ENCODE data around the gene FMN1. TPM values are rescaled to one million over a fixed set of nuclear protein-coding genes. Genes with fewer than 3 reads are reported as not detected.

The FMN1 gene
- total and polyA plus RNA-seq, 7 experiments from 2014 or later, result 0.02 to 32.2 (median 1.0) TPM; not detected in 1

DNA sequence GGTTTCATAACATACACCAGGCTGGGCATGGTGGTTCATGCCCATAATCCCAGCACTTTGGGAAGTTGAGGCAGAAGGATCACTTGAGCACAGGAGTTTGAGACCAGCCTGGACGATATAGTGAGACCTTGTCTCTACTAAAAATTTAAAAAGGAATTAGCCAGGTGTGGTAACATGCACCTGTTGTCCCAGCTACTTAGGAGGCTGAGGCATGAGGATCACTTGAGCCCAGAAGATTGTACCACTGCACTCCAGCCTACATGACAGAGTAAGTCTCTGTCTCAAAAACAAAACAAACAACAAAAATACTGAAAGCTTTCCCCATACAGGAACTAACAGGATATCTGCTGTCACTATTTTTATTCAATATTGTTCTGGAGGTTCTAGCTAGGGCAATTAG is 455.8 kb downstream of the FMN1 start:
- H3K4me1 ChIP-seq (ENCODE audit: control insufficient read depth in 2 of 2, insufficient read depth in 2 of 2, low read length in 2 of 2), result no peaks in the 10 kb centered on the region
- CTCF ChIA-PET, result no interaction called here
- no peak overlapping the region for H3K27ac Mint-ChIP-seq
- DNase-seq (no peak), ATAC-seq (no peak)
- H3K4me3 ChIP-seq (ENCODE audit: low read length), result no peak overlapping the region
- H3K27me3 Mint-ChIP-seq, result peaks cover 28 to 51% (median 35%) of the 10 kb centered on the region in 5 donors
- POLR2A ChIA-PET, result no interaction called here
- H3K36me3 Mint-ChIP-seq, result peaks cover 0 to 6% (median 0%) of the 10 kb centered on the region in 5 donors
- intact Hi-C loops (cut with micrococcal nuclease), result no loop called here
- no peaks in the 10 kb centered on the region for H3K36me3 ChIP-seq (ENCODE audit: control insufficient read depth in 2 of 3, insufficient read depth in 3 of 3, low read length in 3 of 3)
- H3K4me3 Mint-ChIP-seq, result no peak overlapping the region
- H3K27ac ChIP-seq (ENCODE audit: low read depth, low read length), result no peak overlapping the region
- H3K4me1 Mint-ChIP-seq, result no peaks in the 10 kb centered on the region
- peaks cover 0 to 19% (median 8%) of the 10 kb centered on the region in 11 donors for H3K9me3 Mint-ChIP-seq
- H3K9me3 ChIP-seq (ENCODE audit: control insufficient read depth in 2 of 3, low read length in 3 of 3), result no peaks in the 10 kb centered on the region
- H3K27me3 ChIP-seq (ENCODE audit: control insufficient read depth in 2 of 2, insufficient read depth in 2 of 2, low read length in 2 of 2), result no peaks in the 10 kb centered on the region

DNA sequence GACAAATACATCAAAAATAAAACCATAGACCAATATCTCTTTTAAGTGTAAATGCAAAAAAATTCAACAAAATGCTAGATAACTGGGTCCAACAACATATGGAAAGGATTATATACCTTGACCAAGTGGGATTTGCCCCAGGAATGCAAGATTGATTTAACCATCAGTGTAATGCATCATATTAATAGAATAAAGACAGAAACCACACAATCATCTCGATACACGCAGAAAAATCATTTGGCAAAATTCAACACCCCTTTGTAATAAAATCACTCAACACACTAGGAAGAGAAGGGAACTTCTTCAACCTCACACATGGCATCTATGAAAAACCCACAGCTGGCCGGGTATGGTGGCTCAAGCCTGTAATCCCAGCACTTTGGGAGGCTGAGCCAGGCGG is 457.2 kb downstream of the FMN1 start:
- intact Hi-C loops (cut with micrococcal nuclease), result no loop called here
- ChIA-PET CTCF (no interaction called here), POLR2A (no interaction called here)
- H3K4me1 ChIP-seq (ENCODE audit: control insufficient read depth in 2 of 2, insufficient read depth in 2 of 2, low read length in 2 of 2), result no peaks in the 10 kb centered on the region
- Mint-ChIP-seq H3K4me1 (no peaks in the 10 kb centered on the region), H3K27me3 (peaks cover 25 to 50% (median 35%) of the 10 kb centered on the region in 5 donors), H3K4me3 (no peak overlapping the region), H3K9me3 (peaks cover 0 to 18% (median 8%) of the 10 kb centered on the region in 11 donors), H3K27ac (no peak overlapping the region), H3K36me3 (peaks cover 0 to under 1% (median 0%) of the 10 kb centered on the region in 5 donors)
- H3K27me3 ChIP-seq (ENCODE audit: control insufficient read depth in 2 of 2, insufficient read depth in 2 of 2, low read length in 2 of 2), result peaks cover 0 to 2% of the 10 kb centered on the region in 2 donors
- H3K9me3 ChIP-seq (ENCODE audit: control insufficient read depth in 2 of 3, low read length in 3 of 3), result no peaks in the 10 kb centered on the region
- no peaks in the 10 kb centered on the region for H3K36me3 ChIP-seq (ENCODE audit: control insufficient read depth in 2 of 3, insufficient read depth in 3 of 3, low read length in 3 of 3)
- H3K4me3 ChIP-seq (ENCODE audit: low read length), result no peak overlapping the region
- DNase-seq (no peak), ATAC-seq (no peak)
- H3K27ac ChIP-seq (ENCODE audit: low read depth, low read length), result no peak overlapping the region

DNA sequence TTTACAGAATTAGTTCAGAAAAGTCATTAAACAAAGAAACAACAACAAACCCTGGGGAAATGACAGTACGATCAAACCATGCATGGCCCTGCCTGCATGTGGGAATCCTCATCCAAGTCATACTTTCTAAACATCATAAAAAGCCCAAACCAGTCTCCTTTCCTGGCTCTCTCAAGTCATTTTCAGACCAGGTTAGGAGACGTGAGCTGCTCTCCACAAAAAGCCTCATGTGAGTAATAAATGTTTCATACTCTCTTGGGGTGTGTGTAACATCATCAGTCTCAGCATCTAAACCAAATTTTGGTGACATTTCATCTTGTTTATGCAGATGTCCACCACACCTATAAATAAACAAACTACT is 457.8 kb downstream of the FMN1 start:
- intact Hi-C loops (cut with micrococcal nuclease), result no loop called here
- ATAC-seq (no peak), DNase-seq (no peak)
- ChIA-PET POLR2A (no interaction called here), CTCF (no interaction called here)
- Histone ChIP-seq H3K36me3 (ENCODE audit: control insufficient read depth in 2 of 3, insufficient read depth in 3 of 3, low read length in 3 of 3) (no peaks in the 10 kb centered on the region), H3K27me3 (ENCODE audit: control insufficient read depth in 2 of 2, insufficient read depth in 2 of 2, low read length in 2 of 2) (peaks cover 0 to 5% of the 10 kb centered on the region in 2 donors), H3K4me3 (ENCODE audit: low read length) (no peak overlapping the region), H3K4me1 (ENCODE audit: control insufficient read depth in 2 of 2, insufficient read depth in 2 of 2, low read length in 2 of 2) (no peaks in the 10 kb centered on the region), H3K27ac (ENCODE audit: low read depth, low read length) (no peak overlapping the region), H3K9me3 (ENCODE audit: control insufficient read depth in 2 of 3, low read length in 3 of 3) (no peaks in the 10 kb centered on the region)
- H3K9me3 Mint-ChIP-seq, result peaks cover 0 to 18% (median 8%) of the 10 kb centered on the region in 11 donors
- H3K27me3 Mint-ChIP-seq, result peaks cover 21 to 50% (median 38%) of the 10 kb centered on the region in 5 donors
- no peaks in the 10 kb centered on the region for H3K36me3 Mint-ChIP-seq
- no peaks in the 10 kb centered on the region for H3K4me1 Mint-ChIP-seq
- H3K27ac Mint-ChIP-seq, result no peak overlapping the region
- H3K4me3 Mint-ChIP-seq, result no peak overlapping the region

DNA sequence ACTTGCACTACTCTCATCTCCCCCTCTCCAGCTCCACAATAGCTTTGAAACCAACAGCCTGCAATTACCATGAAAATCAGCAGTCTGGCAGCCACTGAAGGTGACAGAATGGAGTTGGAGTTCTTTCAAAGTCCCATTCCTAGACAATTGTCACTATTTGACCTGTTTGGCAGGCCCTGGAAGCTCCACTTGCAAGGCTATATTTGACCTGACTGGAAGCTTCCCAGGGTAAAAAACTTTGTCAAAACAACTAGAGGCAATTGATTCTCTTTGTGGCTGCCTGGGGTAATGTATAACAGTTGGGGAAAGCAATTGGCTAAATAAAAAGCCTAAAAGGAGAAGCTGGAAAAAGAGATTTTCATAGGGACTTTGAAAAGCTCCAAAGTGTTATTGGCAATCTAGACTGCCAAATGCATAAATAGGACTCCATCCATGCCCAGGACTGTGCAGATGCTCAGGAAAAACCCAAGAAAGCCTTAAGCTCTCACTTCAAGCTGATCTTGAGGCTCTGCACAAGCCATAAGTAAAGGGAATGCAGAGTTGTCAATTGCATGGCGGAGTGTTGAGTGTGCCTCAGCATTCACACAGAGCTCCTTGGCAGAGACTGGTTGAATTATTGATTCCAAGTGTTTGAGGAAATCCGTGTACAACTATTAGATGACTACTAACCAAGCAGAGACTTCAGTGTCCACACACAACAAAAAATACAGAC is 458.4 kb downstream of the FMN1 start:
- Mint-ChIP-seq H3K36me3 (no peaks in the 10 kb centered on the region), H3K4me1 (no peaks in the 10 kb centered on the region), H3K27ac (no peak overlapping the region), H3K9me3 (peaks cover 0 to 16% (median 8%) of the 10 kb centered on the region in 11 donors), H3K27me3 (peaks cover 21 to 54% (median 39%) of the 10 kb centered on the region in 5 donors), H3K4me3 (no peak overlapping the region)
- CTCF ChIA-PET, result no interaction called here
- H3K4me3 ChIP-seq (ENCODE audit: low read length), result no peak overlapping the region
- DNase-seq (no peak), ATAC-seq (no peak)
- POLR2A ChIA-PET, result no interaction called here
- no peak overlapping the region for H3K27ac ChIP-seq (ENCODE audit: low read depth, low read length)
- no peaks in the 10 kb centered on the region for H3K4me1 ChIP-seq (ENCODE audit: control insufficient read depth in 2 of 2, insufficient read depth in 2 of 2, low read length in 2 of 2)
- H3K27me3 ChIP-seq (ENCODE audit: control insufficient read depth in 2 of 2, insufficient read depth in 2 of 2, low read length in 2 of 2), result peaks cover 0 to 5% of the 10 kb centered on the region in 2 donors
- no peaks in the 10 kb centered on the region for H3K36me3 ChIP-seq (ENCODE audit: control insufficient read depth in 2 of 3, insufficient read depth in 3 of 3, low read length in 3 of 3)
- H3K9me3 ChIP-seq (ENCODE audit: control insufficient read depth in 2 of 3, low read length in 3 of 3), result no peaks in the 10 kb centered on the region
- intact Hi-C loops (cut with micrococcal nuclease), result no loop called here

DNA sequence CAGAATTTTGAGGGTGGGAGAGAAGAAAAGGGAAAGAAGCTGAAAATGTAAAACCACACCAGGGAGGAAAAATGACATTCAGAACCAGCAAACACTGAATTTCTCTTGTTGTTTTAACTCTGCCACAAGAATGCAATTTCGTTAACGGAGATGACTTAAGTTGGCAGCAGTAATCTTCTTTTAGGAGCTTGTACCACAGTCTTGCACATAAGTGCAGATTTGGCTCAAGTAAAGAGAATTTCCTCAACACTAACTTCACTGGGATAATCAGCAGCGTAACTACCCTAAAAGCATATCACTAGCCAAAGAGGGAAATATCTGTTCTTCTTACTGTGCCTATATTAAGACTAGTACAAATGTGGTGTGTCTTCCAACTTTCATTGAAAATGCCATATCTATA is 461.2 kb downstream of the FMN1 start:
- ChIA-PET CTCF (no interaction called here), POLR2A (no interaction called here)
- Mint-ChIP-seq H3K4me3 (no peak overlapping the region), H3K27ac (no peak overlapping the region), H3K4me1 (no peaks in the 10 kb centered on the region), H3K27me3 (peaks cover 44 to 66% (median 51%) of the 10 kb centered on the region in 5 donors), H3K36me3 (peaks cover 0 to 5% (median 0%) of the 10 kb centered on the region in 5 donors), H3K9me3 (peaks cover 0 to 10% (median 0%) of the 10 kb centered on the region in 11 donors)
- Histone ChIP-seq H3K36me3 (ENCODE audit: control insufficient read depth in 2 of 3, insufficient read depth in 3 of 3, low read length in 3 of 3) (no peaks in the 10 kb centered on the region), H3K27ac (ENCODE audit: low read depth, low read length) (no peak overlapping the region), H3K4me3 (ENCODE audit: low read length) (no peak overlapping the region), H3K4me1 (ENCODE audit: control insufficient read depth in 2 of 2, insufficient read depth in 2 of 2, low read length in 2 of 2) (no peaks in the 10 kb centered on the region), H3K27me3 (ENCODE audit: control insufficient read depth in 2 of 2, insufficient read depth in 2 of 2, low read length in 2 of 2) (peaks cover 0 to 5% of the 10 kb centered on the region in 2 donors), H3K9me3 (ENCODE audit: control insufficient read depth in 2 of 3, low read length in 3 of 3) (no peaks in the 10 kb centered on the region)
- intact Hi-C loops (cut with micrococcal nuclease), result no loop called here
- DNase-seq (no peak), ATAC-seq (no peak)

DNA sequence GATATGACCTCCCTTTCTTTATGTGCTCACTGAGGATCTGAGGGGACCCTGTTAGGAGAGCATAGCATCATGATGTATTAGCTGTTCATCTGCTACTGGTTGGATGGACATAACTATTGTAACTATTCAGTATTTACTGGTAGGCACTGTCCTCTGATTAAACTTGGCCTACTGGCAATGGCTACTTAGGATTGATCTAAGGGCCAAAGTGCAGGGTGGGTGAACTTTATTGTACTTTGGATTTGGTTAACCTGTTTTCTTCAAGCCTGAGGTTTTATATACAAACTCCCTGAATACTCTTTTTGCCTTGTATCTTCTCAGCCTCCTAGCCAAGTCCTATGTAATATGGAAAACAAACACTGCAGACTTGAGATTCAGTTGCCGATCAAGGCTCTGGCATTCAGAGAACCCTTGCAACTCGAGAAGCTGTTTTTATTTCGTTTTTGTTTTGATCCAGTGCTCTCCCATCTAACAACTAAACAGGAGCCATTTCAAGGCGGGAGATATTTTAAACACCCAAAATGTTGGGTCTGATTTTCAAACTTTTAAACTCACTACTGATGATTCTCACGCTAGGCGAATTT is 461.8 kb downstream of the FMN1 start:
- DNase-seq (no peak), ATAC-seq (no peak)
- Histone ChIP-seq H3K9me3 (ENCODE audit: control insufficient read depth in 2 of 3, low read length in 3 of 3) (no peaks in the 10 kb centered on the region), H3K27me3 (ENCODE audit: control insufficient read depth in 2 of 2, insufficient read depth in 2 of 2, low read length in 2 of 2) (peaks cover 0 to 5% of the 10 kb centered on the region in 2 donors), H3K4me1 (ENCODE audit: control insufficient read depth in 2 of 2, insufficient read depth in 2 of 2, low read length in 2 of 2) (no peaks in the 10 kb centered on the region), H3K4me3 (ENCODE audit: low read length) (no peak overlapping the region), H3K36me3 (ENCODE audit: control insufficient read depth in 2 of 3, insufficient read depth in 3 of 3, low read length in 3 of 3) (no peaks in the 10 kb centered on the region), H3K27ac (ENCODE audit: low read depth, low read length) (no peak overlapping the region)
- ChIA-PET CTCF (no interaction called here), POLR2A (no interaction called here)
- Mint-ChIP-seq H3K36me3 (peaks cover 0 to 5% (median 0%) of the 10 kb centered on the region in 5 donors), H3K4me1 (no peaks in the 10 kb centered on the region), H3K4me3 (no peak overlapping the region), H3K27ac (no peak overlapping the region), H3K27me3 (peaks cover 44 to 66% (median 54%) of the 10 kb centered on the region in 5 donors), H3K9me3 (peaks cover 0 to 10% (median 0%) of the 10 kb centered on the region in 11 donors)
- intact Hi-C loops (cut with micrococcal nuclease), result no loop called here
